Activated CD4-positive, alpha-beta T cell treated with anti-CD3 and anti-CD28 coated beads for 24 hours (primary cell): ENCODE measurements around the gene BDH1.

ENCODE experiments used
- DNase-seq, 2 donors: peaks; one replicate each; pipeline ENCODE4 v3.0.0-alpha.2; 2020; ENCODE audit warnings: low read depth in 2 of 2

BDH1 gene

DNA sequence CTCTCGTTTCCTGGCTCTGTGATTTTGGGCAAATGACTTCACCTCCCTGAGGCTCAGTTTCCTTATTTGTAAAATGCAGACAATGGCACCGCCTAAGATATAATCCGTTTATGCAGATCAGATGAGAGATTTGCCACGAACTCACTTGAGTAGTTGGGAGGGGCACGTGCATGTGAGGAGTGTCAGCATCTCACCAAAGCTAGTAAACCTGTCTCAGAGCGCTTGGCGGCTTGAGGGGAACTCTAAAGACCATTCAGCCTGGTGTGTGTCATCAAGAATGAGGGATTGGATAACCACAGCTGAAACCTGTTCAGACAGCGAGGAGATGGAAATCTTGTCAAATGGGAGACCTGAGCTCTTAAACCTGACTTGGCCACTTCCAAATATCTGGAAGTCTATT is 48.7 kb downstream of the BDH1 start:
- DNase-seq: no peak

DNA sequence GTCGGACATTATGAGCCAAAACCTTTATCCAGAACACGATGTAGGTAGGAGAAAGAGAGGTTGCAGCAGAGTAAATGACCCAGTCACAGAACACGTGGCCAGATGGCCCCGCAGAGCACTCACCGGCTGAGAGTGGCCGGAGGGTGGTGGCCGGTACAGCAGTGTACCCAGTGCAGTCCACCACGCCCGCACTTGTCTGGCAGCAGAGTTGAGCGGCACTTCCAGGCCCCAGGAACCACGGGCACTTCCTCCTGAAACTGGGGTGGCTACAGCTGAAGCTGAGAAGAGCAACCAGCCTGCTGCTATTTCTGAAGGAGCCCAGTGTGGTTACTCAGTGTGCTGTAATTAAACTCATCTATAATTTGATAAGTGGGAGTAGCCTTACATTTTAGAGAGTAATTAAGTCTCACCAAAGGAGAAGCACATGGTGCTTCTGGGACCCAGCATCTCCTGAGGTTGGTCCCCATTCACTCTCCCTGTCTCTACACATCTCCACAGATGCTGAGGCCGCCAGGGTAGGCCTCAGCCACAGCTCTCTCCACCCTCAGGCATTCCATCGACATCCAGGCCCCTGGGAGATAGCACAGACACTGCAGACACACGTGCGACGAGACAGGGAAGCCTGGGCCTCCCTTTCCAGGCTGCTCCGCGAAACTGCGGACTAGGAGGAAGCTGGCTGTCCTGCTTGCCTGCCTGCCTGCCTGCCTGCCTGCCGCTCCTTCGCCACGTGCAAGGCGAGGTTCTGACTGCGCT is 49.8 kb downstream of the BDH1 start:
- DNase-seq: no peak

DNA sequence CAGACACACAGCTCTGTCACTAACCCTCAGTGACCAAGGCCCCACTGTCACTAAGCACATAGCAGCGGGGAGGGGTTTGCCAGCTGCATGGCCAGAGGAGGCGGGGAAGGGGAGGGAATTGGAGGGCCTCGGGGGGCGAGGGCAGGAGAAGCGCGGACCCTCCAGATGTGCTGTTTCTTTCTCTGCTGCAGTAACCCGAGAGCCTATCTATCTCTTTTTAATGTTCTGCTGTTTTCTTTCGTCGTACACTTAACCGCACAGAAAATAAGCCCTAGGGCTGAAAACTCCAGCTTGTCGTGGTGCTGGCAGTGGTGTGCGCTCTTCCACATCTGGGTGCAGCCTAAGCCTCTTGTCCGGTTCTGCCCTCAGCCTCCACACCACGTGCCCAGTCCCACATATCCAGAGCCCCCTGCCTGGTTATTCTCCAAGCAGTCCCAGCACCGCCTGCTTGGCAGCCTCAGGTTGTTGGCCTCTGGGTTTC is 51.1 kb downstream of the BDH1 start:
- DNase-seq: no peak

DNA sequence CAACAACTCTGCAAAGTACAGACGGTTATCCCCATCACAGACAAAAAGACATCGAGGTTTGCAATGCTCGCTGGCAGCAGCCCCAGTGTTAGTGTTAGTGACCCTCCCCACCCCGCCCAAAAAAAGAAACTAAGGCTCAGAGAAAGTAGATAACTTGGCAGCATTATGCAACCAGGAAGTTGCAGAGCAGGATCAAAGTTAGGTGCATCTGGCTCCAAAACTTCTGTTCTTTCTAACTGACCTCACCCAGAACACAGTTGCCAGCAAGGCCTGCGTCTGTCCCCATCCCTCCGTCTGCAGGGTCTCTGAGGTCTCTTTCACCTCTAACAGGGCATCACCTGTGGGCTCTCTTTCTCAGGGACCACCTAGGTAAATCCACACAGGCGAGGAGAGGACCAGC is 51.5 kb downstream of the BDH1 start:
- DNase-seq: no peak

DNA sequence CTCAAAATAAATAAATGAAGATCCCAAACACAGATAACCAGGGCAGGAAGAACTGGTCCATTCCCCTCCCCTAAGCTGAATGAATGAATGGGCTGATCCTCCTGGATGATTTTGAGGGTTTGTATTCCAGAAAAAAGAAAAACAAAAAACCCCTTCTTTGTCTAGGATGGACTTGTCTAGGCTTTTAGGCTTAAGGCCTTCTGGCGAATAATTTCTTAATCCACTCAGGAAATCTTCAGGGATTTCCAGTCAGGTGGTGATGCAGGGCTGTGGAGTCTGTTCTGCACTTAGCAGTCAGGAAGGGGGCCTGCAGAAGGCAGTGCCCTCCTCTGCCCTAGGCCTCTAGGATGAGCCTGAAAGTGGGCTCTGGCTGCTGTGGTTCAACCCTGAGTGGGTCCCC is 52.1 kb downstream of the BDH1 start:
- no peak for DNase-seq

DNA sequence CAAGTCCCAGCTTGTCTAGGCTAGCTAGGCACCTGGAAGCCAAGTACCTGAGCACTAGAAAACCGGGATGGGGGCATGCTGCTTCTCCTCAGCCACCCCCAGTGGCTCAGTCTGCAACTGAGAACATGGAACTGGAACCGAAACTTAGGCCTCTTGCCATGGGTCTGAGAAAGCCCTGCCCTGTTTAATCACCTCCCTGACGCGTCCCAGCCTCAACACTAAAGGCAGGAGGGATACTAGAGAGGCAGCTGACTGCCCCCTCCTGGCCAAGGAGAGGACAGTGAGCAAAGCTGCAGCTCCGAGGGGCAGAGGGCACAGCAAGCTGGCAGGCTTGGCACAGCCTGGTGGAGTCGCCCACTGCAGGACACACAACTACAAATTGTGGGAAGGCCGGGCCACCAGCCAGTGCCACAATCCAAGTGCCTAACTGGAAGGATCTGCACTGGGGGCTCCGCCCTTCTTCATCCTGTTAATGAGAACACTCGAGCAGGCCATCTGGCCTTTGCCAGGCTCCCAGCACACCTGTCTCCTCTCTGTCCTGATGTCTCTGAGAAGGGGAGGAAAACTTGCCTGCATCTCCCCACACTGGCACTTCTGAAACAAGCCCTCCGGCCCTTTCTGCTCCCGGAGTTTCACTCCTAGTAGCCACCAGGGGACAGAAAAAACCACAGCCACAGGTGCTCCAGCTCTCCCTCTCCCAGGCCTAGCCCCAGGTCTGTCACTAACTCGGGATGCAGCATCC is 53.7 kb downstream of the BDH1 start:
- DNase-seq: peak; percentile 22 to 34

DNA sequence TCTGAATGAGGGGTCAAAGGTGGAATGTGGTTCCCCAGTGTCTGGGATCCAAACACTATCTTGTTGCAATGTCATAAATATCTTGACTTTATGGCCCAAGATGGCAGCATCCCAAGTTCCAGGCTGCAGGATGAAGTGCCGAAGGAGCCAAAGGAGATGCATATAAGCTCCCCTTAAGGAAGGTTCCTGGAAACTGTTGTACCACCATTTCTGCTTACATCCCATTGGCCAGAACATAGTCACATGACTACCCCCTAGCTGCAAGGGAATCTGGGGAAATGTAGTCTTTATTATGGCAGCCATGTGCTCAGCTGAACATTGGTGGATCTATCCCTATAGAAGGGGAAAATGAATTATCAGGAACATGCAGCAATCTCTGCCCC is 54.3 kb downstream of the BDH1 start:
- DNase-seq: no peak

DNA sequence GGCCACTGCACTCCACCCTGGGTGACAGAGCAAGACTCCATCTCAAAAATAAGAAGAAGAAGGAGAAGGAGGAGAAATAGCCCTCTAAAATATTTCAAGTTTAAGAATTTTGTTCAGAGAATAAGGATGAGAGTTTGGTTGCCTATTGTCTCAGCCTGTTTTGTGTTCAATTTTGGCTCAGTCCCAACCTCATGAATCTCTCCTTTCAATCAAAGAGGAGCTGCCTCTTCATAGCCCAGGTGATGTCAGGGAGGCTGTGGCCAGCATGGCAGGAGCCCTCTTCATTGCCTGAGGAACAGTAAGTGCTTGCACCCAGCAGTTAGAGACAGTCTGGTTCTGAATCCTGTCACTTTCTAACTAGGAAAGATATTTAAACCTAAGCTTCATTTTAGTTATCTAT is 55.0 kb downstream of the BDH1 start:
- DNase-seq: no peak

DNA sequence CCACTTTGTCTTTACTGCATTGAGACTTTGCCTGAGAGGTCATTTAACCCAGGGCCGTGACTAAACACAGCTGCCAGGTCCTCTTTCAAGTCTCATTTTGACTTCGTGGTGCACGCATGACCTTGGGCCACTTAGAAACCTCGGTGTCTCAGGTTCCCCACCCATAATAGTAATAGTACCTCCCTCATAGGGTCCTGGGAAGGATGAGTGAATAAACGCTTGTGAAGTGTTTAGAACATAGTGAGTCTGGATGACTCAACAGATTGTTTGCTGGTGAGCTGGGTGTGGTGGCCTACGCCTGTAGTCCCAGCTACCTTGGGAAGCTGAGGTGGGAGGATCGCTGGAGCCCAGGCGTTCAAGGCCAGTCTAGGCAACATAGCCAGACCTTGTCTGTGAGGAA is 56.3 kb downstream of the BDH1 start:
- no peak for DNase-seq

DNA sequence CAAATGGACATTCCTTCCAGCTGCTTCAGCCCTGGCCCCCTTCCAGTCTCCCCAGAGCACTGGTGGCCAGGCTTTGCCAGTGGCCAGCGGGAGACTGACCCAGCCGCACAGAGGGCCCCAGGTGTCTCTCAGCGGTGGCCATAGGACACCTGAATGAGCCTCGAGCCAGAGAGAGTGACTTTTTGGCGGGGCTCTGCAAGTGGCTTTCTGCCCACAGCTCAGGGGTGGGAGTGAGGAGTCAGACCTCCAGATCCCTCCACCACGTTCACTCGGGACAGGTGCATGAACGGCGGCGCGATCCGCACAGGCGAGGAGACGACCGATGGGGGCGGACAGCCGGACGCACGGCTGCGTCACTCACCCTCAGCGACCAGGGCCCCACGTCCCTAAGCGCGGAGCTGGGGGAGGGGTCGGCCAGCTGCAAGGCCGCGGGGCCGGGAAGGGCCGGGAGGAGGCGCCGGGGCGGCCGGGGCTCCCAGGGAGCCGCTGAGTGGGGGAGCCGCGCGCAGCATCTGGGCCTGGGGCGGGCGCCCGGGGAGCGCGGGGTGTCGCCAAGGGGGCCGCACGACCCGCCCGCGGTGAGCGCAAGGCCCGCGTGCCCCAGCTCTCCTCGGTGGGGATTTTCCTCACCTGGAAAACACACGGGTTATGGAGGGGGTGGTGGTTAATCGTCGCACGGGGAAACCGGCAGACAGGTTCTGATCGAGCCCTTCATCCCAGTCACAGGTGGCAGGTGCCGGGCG is 57.1 kb downstream of the BDH1 start:
- DNase-seq: no peak

DNA sequence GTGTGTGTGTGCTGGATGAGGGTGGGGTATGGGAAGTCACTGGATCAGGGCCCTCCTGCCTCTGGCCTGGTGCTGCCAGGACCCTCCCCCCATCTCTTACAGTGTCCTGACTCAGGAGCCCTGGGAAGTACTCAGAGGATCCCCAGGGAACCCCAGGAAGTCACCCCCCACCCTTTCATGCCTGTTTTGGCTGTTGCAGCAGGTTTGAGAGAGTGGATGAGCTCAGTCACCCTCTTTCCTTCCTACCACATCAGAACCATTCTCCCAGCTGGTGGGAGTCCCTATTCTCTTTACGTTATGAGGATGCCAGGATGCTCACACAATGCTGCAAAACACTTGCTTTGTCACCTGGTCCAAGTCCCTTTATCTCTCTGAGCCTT is 59.0 kb downstream of the BDH1 start:
- no peak for DNase-seq

DNA sequence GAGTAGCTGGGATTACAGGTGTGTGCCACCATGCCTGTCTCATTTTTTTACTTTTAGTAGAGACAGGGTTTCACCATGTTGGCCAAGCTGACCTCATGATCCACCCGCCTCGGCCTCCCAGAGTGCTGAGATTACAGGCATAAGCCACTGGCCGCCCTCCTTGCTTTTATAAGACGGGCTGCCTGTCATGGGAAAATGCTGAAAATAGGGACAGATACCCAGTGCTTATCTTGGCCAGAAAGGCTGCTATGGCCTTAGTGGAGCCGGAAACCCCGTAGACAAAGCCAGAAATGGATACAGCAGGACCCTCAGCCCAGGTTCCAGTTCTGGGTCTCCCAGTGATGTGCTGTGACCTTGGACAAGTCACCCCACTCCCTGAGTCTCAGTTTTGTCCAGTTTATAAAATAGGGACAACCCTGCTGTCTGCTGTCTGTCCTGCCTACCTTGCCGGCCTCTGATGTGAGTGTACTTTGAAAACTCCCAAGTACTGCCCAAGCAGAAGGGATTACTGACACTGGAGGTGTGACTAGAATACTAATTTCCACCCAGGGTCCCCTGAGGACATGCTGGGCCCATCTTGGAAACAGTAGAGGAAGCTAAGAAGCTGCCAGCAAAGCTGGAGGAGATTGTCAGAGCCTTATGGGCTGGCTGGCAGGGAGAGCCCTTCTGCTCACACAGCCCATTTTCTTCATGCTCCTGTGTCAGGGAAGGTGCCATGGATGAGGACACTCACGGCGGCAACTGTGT is 59.6 kb downstream of the BDH1 start:
- no peak for DNase-seq

DNA sequence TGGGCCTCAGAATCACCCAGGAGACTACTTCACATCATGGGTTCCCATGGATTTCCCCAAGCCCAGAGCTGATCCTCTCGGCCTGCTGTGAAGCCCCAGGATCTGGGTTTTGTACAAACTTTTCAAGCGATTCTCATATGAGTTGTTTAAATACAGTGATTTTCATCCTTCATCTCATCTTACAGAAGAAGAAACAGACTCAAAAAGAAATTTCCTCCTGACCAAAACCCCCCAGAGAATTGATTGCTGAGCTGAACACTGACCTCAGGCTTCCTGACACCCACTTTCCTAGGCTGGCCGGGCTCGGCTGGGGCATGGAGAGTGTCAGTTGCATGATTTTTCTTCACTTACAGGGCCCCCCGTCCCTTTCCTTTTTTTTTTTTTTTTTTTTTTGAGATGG is 60.3 kb downstream of the BDH1 start:
- no peak for DNase-seq

DNA sequence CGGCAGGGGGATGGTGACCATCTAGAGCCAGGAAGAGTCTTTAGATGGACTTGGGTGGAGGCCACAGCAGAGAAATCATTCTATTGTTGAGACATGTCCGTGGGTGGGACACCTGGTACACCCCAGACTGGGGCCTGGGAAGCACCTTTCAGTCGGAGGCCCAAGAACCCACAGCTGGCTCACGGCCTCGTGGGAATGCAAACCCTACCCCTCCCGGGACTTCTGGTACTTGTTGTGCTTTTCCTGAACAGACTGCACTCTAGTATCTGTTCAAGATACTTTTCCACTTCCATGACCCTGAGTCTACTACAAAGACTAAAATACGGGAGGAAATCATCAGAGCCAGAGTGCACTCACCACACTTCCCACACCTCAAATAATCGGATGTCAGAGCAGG is 60.7 kb downstream of the BDH1 start:
- no peak for DNase-seq

DNA sequence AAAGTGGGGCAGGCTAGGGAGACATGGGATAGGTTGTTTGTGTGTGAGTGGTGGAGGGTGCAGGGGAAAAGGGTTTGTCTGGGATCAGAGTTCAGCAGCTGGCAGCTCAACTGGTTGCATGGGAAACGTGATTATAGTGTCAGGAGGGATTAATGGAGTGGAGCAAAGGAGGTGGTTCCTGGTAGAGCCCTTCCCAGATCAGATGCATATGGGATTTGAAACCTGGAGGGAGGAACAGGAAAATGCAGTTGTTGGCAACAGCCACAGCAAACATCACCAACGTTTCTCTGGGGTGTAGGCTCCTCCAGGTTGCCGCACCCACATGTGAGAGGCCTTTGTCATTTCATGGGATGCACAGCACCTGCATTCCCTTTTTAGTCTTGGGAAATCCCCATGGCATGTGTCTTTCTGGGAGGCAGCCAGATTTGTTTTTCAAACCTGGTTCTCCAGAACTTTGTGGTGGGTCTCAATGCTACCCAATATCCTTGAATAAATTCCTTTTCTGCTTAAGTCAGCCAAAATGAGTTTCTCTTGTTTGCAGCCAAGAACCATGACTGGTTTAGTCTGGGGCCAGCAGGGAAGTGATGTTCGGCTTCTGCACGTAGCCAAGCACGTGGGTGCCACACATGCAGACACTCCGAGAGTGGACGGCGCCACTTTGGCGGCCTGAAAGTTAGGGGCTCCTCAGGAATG is 61.3 kb downstream of the BDH1 start:
- DNase-seq: no peak

DNA sequence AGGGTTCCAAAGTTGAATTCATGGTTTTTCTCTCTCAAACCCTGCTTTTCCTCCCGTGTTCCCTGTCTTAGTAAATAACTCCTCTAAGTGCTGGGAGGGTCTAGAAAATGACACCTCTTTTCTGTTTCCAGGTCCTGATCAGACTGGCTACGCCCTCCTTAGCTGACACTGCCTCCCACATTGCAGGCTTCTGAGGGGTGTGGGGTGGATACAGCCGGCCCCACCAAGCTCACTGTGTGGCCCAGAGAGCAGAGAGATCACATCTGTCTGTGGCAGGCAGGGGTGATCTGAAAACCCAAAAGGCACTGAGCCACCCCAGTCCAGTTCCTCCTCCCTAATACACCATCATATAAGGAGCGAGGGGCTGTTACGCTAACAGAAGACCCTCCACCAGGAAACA is 62.7 kb downstream of the BDH1 start:
- DNase-seq: no peak

DNA sequence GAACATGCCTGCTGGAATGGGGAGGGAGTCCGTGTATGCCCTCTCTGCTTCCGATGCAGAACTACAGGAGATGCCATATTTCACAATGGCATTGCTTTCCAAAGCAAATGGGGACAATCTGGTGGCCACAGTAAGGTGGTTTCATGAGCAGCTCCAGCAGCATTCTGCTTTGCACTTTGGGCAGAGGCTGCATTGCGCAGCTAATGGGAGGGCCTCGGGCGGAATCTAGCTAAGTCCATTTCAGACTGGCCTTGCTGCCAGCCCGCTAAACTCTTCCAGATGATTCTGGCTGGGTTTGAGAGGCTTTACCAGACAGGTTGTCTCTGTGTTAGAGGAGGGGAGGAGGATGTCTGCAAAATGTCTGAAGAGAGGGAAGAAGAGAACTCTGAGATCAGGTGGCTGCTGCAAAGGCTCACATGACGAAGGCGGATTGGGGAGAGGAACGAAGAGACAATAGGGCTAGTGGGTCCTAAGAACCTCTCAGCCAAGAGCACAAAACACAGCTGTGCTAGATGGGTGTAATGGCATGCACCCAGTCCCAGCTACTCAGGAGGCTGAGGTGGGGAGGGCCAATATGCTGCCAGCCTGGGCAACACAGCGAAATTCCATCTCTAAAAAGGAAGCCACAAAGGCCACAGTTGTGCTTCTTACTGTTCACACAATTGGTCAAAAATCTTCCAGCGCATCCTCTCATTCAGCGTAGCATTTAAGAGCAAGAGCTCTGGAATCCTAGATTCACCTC is 63.7 kb downstream of the BDH1 start:
- DNase-seq: no peak

DNA sequence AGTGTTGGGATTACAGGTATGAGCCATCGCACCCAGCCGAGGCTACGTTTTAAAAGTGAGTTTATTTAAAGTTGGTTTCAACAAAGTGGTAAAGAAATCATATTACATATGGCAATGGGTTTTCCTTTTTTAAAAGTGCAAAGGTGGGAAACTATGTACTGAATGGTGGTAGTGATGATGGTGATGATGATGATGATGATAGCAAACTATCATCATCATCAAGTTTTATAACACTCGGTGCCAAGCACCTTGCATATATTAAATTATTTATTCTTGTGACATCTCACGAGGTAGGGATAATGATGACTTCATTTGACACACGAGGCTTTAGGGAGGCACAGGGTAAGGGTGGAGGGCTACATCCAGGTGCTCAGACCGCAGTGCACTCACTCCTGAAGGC is 64.3 kb downstream of the BDH1 start:
- no peak for DNase-seq

DNA sequence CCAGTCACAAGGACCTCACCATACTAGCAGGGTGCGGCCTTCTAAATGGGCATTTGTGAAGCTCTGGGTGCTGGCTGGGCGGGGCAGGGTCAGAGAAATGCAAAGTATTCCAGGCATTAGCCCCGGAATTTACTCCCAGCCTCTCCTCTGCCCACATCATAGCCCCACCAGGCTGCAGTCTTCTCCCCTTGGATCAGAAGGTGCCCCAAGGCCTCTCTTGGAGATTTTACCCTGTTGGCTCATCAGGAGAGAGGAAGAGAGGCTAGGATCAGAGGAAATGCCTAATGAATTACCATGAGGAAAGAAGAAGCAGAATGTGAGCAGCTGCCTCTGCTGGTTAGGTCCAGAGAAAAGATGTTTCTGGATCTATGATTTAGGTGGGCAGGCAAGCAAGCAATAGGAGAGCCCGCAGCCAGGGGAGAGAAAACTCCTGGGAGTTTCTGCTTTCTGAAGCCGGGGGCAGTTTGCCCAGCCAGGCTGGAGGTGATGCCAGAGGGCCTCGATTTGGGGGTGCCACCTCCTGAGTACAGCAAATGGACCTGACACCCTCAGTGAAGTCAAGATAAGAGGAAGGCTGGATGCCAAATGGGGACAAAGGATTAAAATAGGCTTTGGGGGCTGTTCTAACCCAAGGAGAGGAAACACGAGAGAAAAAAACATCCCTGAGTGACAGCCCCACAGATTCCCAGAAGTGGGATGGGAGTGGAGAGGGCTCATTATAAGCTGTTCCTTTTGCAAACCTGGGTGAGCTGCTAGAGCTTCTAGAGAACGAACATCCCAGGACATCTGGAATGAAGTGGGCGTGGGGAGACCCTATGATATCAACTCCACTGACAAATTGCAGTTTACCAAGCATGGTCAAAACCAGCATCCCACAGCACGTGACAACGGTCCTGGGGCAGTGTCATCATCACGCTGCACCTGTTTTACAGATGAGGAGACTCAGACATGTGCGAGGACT is 65.4 kb downstream of the BDH1 start:
- DNase-seq: no peak
